ENCODE data around the gene EGLN2. TPM values are rescaled to one million over a fixed set of nuclear protein-coding genes. Genes with fewer than 3 reads are reported as not detected.
A peak's percentile ranks its signal among the peaks of the same experiment; 100 is the strongest.

Gene EGLN2
- polyA plus RNA-seq, 1 donor = 61.6 TPM

GRCh38 chr19:40785526-40785925 is 13.5 kb upstream of the EGLN2 start:
- no peaks in the 10 kb centered on the region for H3K9me3 ChIP-seq (ENCODE audit: control insufficient read depth, low read depth, low read length)
- no peak for DNase-seq
- H3K27ac ChIP-seq (ENCODE audit: low read length) = no peak overlapping the region
- WGBS (ENCODE audit: insufficient coverage, low lambda C conversion rate) = no CpG with 5 or more reads among the region's 1 CpG
- H3K4me3 ChIP-seq (ENCODE audit: low read length) = no peak overlapping the region
- H3K36me3 ChIP-seq (ENCODE audit: control insufficient read depth, insufficient read depth, low read length) = peaks cover 16% of the 10 kb centered on the region
- H3K27me3 ChIP-seq (ENCODE audit: control insufficient read depth, insufficient read depth, low read length) = no peaks in the 10 kb centered on the region
- no peaks in the 10 kb centered on the region for H3K4me1 ChIP-seq (ENCODE audit: control insufficient read depth, insufficient read depth, low read length)

DNA sequence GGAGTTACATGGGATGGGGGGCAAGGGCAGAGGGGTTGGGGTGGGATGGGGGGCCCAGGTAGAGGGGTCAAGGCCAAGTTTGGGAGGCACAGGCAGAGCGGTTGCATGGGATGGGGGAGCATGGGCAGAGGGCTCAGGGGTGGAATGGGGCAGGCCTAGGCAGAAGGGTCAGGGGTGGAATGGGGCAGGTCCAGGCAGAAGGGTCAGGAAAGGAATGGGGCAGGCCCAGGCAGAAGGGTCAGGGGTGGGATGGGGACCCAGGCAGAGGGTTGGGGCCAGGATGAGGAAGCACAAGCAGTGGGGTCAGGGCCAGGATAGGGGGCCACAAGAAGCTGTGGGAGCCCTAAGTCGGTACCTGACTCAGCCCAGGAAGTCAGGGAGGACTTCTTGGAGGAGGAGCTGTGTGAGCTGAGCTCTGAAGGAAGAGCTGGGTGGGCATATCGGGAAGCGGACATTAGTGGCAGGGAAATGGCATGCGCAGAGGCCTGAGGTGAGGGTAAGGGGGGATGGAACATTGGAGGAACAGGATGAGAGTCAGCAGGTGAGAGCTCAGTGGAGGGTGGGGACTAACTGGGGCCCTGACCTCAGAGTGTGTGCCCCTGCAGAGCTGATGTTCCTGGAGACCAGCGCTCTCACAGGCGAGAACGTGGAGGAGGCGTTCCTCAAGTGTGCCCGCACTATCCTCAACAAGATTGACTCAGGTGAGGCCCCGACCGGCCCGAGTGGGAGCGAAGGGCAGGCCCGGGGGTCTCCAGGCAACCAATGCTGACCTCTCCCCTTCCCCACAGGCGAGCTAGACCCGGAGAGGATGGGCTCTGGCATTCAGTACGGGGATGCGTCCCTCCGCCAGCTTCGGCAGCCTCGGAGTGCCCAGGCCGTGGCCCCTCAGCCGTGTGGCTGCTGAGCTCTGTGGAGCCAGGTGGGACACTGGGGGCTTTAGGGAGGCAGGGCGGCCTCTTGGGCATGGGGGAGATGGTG is 12.6 kb upstream of the EGLN2 start:
- Histone ChIP-seq H3K27me3 (ENCODE audit: control insufficient read depth, insufficient read depth, low read length) (no peaks in the 10 kb centered on the region), H3K4me1 (ENCODE audit: control insufficient read depth, insufficient read depth, low read length) (no peaks in the 10 kb centered on the region), H3K4me3 (ENCODE audit: low read length) (no peak overlapping the region), H3K9me3 (ENCODE audit: control insufficient read depth, low read depth, low read length) (no peaks in the 10 kb centered on the region), H3K27ac (ENCODE audit: low read length) (no peak overlapping the region), H3K36me3 (ENCODE audit: control insufficient read depth, insufficient read depth, low read length) (peaks cover 18% of the 10 kb centered on the region)
- no peak for DNase-seq
- 80% methylated on average over 1 of the region's 25 CpGs for WGBS (ENCODE audit: insufficient coverage, low lambda C conversion rate)

DNA sequence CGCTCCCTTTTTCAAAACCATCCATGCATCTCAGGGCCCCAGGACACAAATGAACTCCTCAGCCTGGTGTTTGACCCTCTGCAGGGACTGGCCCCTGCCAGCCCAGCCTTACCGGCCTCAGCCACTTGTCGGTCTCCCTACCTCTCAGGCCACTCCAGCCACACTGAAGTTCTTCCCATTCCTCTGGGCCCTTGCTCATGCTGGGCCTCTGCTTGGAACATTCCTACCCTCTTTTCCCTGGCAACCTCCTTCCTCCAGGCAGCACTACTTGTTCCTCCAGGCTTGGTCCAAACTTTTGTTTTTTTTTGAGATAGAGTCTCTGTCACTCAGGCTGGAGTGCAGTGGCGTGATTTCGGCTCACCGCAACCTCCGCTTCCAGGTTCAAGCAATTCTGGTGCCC is 7.6 kb upstream of the EGLN2 start:
- Histone ChIP-seq H3K9me3 (ENCODE audit: control insufficient read depth, low read depth, low read length) (no peaks in the 10 kb centered on the region), H3K27ac (ENCODE audit: low read length) (no peak overlapping the region)

GRCh38 chr19:40791996-40792395 is 7.0 kb upstream of the EGLN2 start:
- peak overlapping the region; percentile 1 for H3K27ac ChIP-seq (ENCODE audit: low read length)
- H3K4me3 ChIP-seq (ENCODE audit: low read length) = no peak overlapping the region
- no peaks in the 10 kb centered on the region for H3K27me3 ChIP-seq (ENCODE audit: control insufficient read depth, insufficient read depth, low read length)
- no peak for DNase-seq
- H3K9me3 ChIP-seq (ENCODE audit: control insufficient read depth, low read depth, low read length) = no peaks in the 10 kb centered on the region
- H3K36me3 ChIP-seq (ENCODE audit: control insufficient read depth, insufficient read depth, low read length) = peaks cover 12% of the 10 kb centered on the region
- 80% methylated on average over 1 of the region's 3 CpGs for WGBS (ENCODE audit: insufficient coverage, low lambda C conversion rate)
- peaks cover 5% of the 10 kb centered on the region for H3K4me1 ChIP-seq (ENCODE audit: control insufficient read depth, insufficient read depth, low read length)

More for the DNA sequence above, 7.6 kb upstream of the EGLN2 start:
- Histone ChIP-seq H3K27me3 (ENCODE audit: control insufficient read depth, insufficient read depth, low read length) (no peaks in the 10 kb centered on the region), H3K4me1 (ENCODE audit: control insufficient read depth, insufficient read depth, low read length) (peaks cover 5% of the 10 kb centered on the region), H3K4me3 (ENCODE audit: low read length) (no peak overlapping the region), H3K36me3 (ENCODE audit: control insufficient read depth, insufficient read depth, low read length) (peaks cover 16% of the 10 kb centered on the region)
- no CpG with 5 or more reads among the region's 7 CpGs for WGBS (ENCODE audit: insufficient coverage, low lambda C conversion rate)
- DNase-seq = no peak

DNA sequence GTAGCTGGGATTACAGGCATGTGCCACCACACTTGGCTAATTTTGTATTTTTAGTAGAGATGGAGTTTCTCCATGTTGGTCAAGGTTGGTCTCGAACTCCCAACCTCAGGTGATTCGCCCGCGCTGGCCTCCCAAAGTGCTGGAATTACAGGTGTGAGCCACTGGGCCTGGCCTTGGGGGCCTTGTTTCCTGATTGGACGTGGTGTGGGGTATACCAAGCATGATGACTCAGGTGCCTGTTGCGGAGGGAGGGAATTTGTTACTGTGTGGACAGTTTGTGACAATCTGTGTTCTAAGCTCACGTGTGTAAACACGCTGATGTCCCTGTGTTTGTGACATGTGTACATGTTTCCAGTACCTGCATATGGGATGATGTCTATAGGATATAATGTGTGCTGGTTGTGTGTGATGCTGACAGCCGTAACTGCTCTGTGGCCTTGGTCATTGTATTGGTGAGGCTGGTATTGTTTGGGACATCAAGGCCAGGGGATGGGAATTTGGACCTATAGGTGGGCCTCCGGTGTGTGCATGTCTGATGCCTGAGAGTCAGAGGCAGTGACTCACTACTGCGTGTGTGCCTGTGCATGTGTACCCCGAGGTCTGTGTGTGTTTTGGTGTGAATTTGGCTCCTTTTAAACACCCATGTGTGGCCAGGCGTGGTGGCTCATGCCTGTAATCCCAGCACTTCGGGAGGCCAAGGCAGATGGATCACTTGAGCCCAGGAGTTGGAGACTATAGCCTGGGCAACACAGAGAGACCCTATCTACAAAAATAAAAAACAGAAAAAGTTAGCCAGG is 1.6 kb upstream of the EGLN2 start:
- Histone ChIP-seq H3K27me3 (ENCODE audit: control insufficient read depth, insufficient read depth, low read length) (no peaks in the 10 kb centered on the region), H3K36me3 (ENCODE audit: control insufficient read depth, insufficient read depth, low read length) (peaks cover 19% of the 10 kb centered on the region), H3K4me3 (ENCODE audit: low read length) (no peak overlapping the region), H3K9me3 (ENCODE audit: control insufficient read depth, low read depth, low read length) (peaks cover 2% of the 10 kb centered on the region), H3K27ac (ENCODE audit: low read length) (peak overlapping the region; percentile 87), H3K4me1 (ENCODE audit: control insufficient read depth, insufficient read depth, low read length) (peaks cover 27% of the 10 kb centered on the region)
- no CpG with 5 or more reads among the region's 14 CpGs for WGBS (ENCODE audit: insufficient coverage, low lambda C conversion rate)
- DNase-seq = no peak

GRCh38 chr19:40797963-40798682 is 868 bp upstream of the EGLN2 start:
- 37% methylated on average over 5 of the region's 28 CpGs for WGBS (ENCODE audit: insufficient coverage, low lambda C conversion rate)

DNA sequence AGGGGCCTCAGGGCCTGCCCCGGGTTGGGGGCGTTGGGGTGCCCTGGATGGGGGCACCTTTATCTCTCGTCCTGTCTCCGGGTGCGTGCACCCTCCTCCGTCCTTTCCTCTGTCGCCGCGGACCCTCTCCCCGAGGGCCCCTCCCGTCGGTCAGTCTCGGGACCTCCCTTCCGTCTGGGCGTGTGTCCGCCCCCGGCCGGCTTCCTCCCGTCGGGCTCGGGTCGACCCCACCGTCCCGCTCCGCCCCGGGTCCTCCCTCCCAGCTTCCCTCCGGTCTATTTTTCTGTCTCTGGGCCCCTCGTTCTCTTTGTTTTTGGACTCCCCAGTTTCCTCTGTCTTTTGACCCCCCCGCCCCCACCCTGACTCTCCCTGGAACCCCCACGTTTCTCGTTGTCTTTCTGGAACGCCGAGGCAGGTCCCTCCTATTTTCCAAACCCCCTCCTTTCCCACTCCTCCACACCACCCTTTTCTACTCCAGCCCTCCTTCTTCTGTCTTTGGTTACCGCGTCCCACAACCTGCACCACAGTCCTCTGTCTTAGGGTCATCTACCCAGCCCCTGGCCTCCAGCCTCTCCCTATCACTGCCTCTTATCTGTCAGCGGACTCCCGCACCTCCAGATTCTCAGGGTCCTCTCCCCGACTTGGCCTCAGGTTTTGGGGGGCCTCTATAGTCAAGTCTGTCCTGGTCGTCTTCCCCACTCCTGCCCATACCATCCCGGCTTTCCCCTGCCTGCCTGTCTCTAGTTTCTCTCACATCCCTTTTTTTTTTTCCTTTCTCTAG is 757 bp downstream of the EGLN2 start:
- 4% methylated on average over 5 of the region's 40 CpGs for WGBS (ENCODE audit: insufficient coverage, low lambda C conversion rate)
- peaks cover 2% of the 10 kb centered on the region for H3K9me3 ChIP-seq (ENCODE audit: control insufficient read depth, low read depth, low read length)
- peak overlapping the region; percentile 99 for H3K4me3 ChIP-seq (ENCODE audit: low read length)
- no peaks in the 10 kb centered on the region for H3K27me3 ChIP-seq (ENCODE audit: control insufficient read depth, insufficient read depth, low read length)
- H3K4me1 ChIP-seq (ENCODE audit: control insufficient read depth, insufficient read depth, low read length) = peaks cover 45% of the 10 kb centered on the region
- peak overlapping the region; percentile 77 for H3K27ac ChIP-seq (ENCODE audit: low read length)
- H3K36me3 ChIP-seq (ENCODE audit: control insufficient read depth, insufficient read depth, low read length) = peaks cover 41% of the 10 kb centered on the region
- peak; percentile 48 to 52 for DNase-seq

More at GRCh38 chr19:40797963-40798682, 868 bp upstream of the EGLN2 start:
- Histone ChIP-seq H3K4me1 (ENCODE audit: control insufficient read depth, insufficient read depth, low read length) (peaks cover 30% of the 10 kb centered on the region), H3K4me3 (ENCODE audit: low read length) (peak overlapping the region; percentile 49), H3K27ac (ENCODE audit: low read length) (peak overlapping the region; percentile 87), H3K36me3 (ENCODE audit: control insufficient read depth, insufficient read depth, low read length) (peaks cover 27% of the 10 kb centered on the region), H3K27me3 (ENCODE audit: control insufficient read depth, insufficient read depth, low read length) (no peaks in the 10 kb centered on the region), H3K9me3 (ENCODE audit: control insufficient read depth, low read depth, low read length) (peaks cover 2% of the 10 kb centered on the region)
- peak; percentile 93 for DNase-seq

DNA sequence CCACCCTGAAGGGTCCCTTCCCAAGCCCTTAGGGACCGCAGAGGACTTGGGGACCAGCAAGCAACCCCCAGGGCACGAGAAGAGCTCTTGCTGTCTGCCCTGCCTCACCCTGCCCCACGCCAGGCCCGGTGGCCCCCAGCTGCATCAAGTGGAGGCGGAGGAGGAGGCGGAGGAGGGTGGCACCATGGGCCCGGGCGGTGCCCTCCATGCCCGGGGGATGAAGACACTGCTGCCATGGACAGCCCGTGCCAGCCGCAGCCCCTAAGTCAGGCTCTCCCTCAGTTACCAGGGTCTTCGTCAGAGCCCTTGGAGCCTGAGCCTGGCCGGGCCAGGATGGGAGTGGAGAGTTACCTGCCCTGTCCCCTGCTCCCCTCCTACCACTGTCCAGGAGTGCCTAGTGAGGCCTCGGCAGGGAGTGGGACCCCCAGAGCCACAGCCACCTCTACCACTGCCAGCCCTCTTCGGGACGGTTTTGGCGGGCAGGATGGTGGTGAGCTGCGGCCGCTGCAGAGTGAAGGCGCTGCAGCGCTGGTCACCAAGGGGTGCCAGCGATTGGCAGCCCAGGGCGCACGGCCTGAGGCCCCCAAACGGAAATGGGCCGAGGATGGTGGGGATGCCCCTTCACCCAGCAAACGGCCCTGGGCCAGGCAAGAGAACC is 1.5 kb downstream of the EGLN2 start:
- H3K27ac ChIP-seq (ENCODE audit: low read length) = peak overlapping the region; percentile 77
- peak overlapping the region; percentile 99 for H3K4me3 ChIP-seq (ENCODE audit: low read length)
- peaks cover 2% of the 10 kb centered on the region for H3K9me3 ChIP-seq (ENCODE audit: control insufficient read depth, low read depth, low read length)
- no peak for DNase-seq
- no CpG with 5 or more reads among the region's 27 CpGs for WGBS (ENCODE audit: insufficient coverage, low lambda C conversion rate)
- peaks cover 53% of the 10 kb centered on the region for H3K4me1 ChIP-seq (ENCODE audit: control insufficient read depth, insufficient read depth, low read length)
- H3K27me3 ChIP-seq (ENCODE audit: control insufficient read depth, insufficient read depth, low read length) = no peaks in the 10 kb centered on the region
- H3K36me3 ChIP-seq (ENCODE audit: control insufficient read depth, insufficient read depth, low read length) = peaks cover 47% of the 10 kb centered on the region

DNA sequence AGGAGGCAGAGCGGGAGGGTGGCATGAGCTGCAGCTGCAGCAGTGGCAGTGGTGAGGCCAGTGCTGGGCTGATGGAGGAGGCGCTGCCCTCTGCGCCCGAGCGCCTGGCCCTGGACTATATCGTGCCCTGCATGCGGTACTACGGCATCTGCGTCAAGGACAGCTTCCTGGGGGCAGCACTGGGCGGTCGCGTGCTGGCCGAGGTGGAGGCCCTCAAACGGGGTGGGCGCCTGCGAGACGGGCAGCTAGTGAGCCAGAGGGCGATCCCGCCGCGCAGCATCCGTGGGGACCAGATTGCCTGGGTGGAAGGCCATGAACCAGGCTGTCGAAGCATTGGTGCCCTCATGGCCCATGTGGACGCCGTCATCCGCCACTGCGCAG is 2.0 kb downstream of the EGLN2 start:
- Histone ChIP-seq H3K4me1 (ENCODE audit: control insufficient read depth, insufficient read depth, low read length) (peaks cover 58% of the 10 kb centered on the region), H3K9me3 (ENCODE audit: control insufficient read depth, low read depth, low read length) (peaks cover 2% of the 10 kb centered on the region), H3K27me3 (ENCODE audit: control insufficient read depth, insufficient read depth, low read length) (no peaks in the 10 kb centered on the region), H3K4me3 (ENCODE audit: low read length) (no peak overlapping the region), H3K27ac (ENCODE audit: low read length) (no peak overlapping the region), H3K36me3 (ENCODE audit: control insufficient read depth, insufficient read depth, low read length) (peaks cover 50% of the 10 kb centered on the region)
- no peak for DNase-seq
- no CpG with 5 or more reads among the region's 27 CpGs for WGBS (ENCODE audit: insufficient coverage, low lambda C conversion rate)

Measured in large intestine (tissue), 3 donors.